Measurements from ENCODE around the gene PNMA8C.

The PNMA8C gene

DNA sequence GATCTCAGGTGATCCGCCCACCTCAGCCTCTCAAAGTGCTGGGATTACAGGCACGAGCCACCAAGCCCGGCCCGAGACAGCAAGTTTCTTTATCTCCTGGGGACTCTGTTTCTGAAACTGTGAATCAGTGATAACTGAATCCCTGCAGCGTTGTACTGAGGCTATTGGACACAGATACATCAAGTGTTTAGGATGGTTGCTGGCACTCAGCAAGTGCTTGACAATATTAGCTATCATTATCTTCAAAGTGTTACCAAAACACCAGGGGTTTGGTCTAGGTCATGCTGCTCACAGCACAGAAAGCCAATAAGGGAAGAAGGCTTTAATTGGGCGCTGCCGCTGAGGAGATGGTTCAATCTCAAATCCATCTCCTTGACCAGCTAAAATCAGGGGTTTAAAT, 20.5 kb upstream of the PNMA8C start:
- TF ChIP-seq, protein P1, sequence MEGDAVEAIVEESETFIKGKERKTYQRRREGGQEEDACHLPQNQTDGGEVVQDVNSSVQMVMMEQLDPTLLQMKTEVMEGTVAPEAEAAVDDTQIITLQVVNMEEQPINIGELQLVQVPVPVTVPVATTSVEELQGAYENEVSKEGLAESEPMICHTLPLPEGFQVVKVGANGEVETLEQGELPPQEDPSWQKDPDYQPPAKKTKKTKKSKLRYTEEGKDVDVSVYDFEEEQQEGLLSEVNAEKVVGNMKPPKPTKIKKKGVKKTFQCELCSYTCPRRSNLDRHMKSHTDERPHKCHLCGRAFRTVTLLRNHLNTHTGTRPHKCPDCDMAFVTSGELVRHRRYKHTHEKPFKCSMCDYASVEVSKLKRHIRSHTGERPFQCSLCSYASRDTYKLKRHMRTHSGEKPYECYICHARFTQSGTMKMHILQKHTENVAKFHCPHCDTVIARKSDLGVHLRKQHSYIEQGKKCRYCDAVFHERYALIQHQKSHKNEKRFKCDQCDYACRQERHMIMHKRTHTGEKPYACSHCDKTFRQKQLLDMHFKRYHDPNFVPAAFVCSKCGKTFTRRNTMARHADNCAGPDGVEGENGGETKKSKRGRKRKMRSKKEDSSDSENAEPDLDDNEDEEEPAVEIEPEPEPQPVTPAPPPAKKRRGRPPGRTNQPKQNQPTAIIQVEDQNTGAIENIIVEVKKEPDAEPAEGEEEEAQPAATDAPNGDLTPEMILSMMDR (IDR thresholded peaks at IDR 0.05; ENCODE audit: control insufficient read depth, insufficient read depth, low read depth, low read length, missing control alignments), result no peak
- no peak overlapping the region for H3K4me3 ChIP-seq (ENCODE audit: control insufficient read depth, low read depth, low read length)
- DNase-seq (ENCODE audit: low read depth), result no peak

DNA sequence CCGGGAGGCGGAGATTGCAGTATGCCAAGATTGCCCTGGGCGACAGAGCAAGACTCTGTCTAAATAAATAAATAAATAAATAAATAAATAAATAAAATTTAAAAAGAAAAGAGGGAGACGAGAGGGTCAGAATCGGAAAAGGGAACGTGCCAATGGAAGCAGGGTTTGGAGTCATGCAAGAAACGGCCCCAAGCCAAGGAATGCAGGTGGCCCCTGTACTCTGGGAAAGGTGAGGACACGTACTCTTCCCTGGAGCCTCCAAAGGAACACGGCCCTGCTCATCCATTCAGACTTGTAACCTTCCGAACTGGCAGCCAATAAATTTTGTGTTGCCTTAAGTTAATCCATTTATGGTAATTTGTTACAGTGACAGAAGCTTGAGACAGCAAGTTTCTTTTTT, 19.9 kb upstream of the PNMA8C start:
- no peak for DNase-seq (ENCODE audit: low read depth)
- no peak overlapping the region for H3K4me3 ChIP-seq (ENCODE audit: control insufficient read depth, low read depth, low read length)
- TF ChIP-seq, protein P1 (IDR thresholded peaks at IDR 0.05; ENCODE audit: control insufficient read depth, insufficient read depth, low read depth, low read length, missing control alignments), result no peak

DNA sequence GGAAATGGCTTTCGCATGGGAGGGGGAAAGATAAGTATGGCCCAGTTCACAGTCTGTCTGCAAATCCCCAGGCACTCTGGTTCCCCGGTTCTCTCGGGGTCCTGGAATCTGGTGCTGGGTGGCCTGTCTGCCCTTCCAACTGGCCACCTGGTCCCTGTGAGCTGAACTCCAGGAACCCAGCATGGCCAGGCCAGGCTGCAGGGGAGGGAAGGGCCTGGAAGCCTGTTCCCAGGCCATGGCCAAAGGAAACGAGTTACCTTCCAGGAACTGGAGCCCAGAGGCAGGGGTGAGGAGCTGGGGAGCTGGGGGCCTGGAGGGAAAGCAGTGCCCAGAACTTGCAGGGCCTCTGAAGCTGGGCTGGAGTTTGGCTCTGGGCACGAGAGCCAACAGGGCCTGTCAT, 19.1 kb upstream of the PNMA8C start:
- no peak for DNase-seq (ENCODE audit: low read depth)
- no peak overlapping the region for H3K4me3 ChIP-seq (ENCODE audit: control insufficient read depth, low read depth, low read length)
- TF ChIP-seq, protein P1 (IDR thresholded peaks at IDR 0.05; ENCODE audit: control insufficient read depth, insufficient read depth, low read depth, low read length, missing control alignments), result no peak

DNA sequence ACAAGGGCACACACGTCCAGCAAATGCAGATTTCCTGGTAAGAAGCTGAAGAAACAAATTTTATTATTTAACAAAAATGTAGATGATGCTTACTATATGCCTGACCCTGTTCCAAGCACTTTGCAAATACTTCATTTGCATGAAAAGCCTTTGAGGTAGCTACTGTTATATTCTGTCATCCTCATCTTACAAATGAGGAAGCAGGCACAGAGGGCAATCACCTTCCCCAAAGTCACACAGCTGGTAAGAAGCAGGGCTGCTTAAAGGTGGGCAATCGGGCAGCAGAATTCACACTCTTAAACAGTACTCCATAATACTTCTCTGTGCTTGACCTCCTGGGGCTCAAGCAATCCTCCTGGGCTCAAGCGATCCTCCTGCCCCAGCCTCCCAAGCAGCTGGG, 18.3 kb upstream of the PNMA8C start:
- DNase-seq (ENCODE audit: low read depth), result no peak
- TF ChIP-seq, protein P1 (IDR thresholded peaks at IDR 0.05; ENCODE audit: control insufficient read depth, insufficient read depth, low read depth, low read length, missing control alignments), result no peak
- no peak overlapping the region for H3K4me3 ChIP-seq (ENCODE audit: control insufficient read depth, low read depth, low read length)

DNA sequence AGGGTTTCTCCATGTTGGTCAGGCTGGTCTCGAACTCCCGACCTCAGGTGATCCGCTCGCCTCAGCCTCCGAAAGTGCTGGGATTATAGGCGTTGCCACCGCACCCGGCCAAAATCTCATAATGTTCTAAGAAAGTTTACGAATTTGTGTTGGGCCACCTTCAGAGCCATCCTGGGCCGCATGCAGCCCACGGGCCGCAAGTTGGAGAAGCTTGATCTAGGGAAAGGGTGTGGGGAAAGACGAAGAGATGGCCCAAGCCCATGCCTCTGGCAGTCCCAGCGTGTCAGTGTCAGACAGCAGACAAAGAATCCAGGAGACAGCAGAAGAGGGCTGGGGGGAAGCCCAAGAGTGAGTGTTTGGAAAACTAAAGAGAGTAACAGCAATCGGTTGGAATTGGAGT, 17.3 kb upstream of the PNMA8C start:
- no peak for DNase-seq (ENCODE audit: low read depth)
- TF ChIP-seq, protein P1 (IDR thresholded peaks at IDR 0.05; ENCODE audit: control insufficient read depth, insufficient read depth, low read depth, low read length, missing control alignments), result no peak

DNA sequence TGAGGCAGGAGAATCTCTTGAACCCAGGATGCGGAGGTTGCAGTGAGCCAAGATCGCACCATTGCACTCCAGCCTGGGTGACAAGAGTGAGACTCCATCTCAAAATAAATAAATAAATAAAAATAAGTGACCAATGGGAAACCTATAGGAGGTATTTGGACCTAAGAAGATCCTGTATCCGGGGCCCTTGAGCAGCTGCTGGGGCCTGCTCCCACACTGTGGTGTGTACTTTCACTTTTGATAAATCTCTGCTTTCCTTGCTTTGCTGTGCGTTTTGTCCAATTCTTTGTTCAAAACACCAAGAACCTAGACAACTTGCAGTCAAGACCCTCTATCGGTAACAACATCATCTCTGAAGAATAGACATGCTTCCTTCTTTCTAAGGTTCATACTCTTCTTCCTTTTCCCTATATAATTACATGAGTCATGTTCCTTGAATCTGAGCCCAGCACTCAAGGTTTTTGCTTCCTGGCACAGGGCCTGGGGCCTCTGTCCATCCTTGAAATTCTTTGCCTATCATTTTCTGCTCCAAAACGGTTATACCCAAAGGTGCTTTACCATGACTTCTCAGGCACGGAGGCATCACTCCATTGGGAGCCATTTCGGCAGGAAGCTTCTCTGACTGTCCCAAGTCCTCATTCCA, 14.2 kb upstream of the PNMA8C start:
- TF ChIP-seq, protein P1 (IDR thresholded peaks at IDR 0.05; ENCODE audit: control insufficient read depth, insufficient read depth, low read depth, low read length, missing control alignments), result no peak
- H3K4me3 ChIP-seq (ENCODE audit: control insufficient read depth, low read depth, low read length), result no peak overlapping the region
- DNase-seq (ENCODE audit: low read depth), result no peak

More for the DNA sequence above, 17.3 kb upstream of the PNMA8C start:
- H3K4me3 ChIP-seq (ENCODE audit: control insufficient read depth, low read depth, low read length), result no peak overlapping the region
